Neural cell (in vitro differentiated cells): ENCODE measurements around the gene HINT2.

Experiments used
- CTCF ChIP-seq: fragments of 450-650 bp; IDR thresholded peaks from 2 replicates; pipeline ENCODE4 v1.5.1; 2014; ENCODE audit warnings: antibody characterized with exemption, mild to moderate bottlenecking, moderate library complexity; ENCODE audit not compliant: poor library complexity, severe bottlenecking
- EP300 ChIP-seq: fragments of 450-650 bp; conservative IDR thresholded peaks from 2 replicates; pipeline ENCODE4 v1.6.1; 2014; ENCODE audit warnings: antibody characterized with exemption, mild to moderate bottlenecking, moderate library complexity; ENCODE audit not compliant: poor library complexity, severe bottlenecking
- EZH2 ChIP-seq: fragments of 200-600, 300-800 bp; shearing (Covaris generic), sonication (generic); IDR thresholded peaks from 2 replicates; pipeline ENCODE4 v1.6.1; 2014; ENCODE audit warnings: antibody characterized with exemption, low read length, borderline replicate concordance, mild to moderate bottlenecking; ENCODE audit not compliant: insufficient read depth, poor library complexity, severe bottlenecking
- POLR2AphosphoS5 ChIP-seq: IDR thresholded peaks from 2 replicates; pipeline ENCODE4 v1.6.1; 2012
- TAF1 ChIP-seq: IDR thresholded peaks from 2 replicates; pipeline ENCODE4 v1.6.1; 2012; ENCODE audit warnings: low read depth

DNA sequence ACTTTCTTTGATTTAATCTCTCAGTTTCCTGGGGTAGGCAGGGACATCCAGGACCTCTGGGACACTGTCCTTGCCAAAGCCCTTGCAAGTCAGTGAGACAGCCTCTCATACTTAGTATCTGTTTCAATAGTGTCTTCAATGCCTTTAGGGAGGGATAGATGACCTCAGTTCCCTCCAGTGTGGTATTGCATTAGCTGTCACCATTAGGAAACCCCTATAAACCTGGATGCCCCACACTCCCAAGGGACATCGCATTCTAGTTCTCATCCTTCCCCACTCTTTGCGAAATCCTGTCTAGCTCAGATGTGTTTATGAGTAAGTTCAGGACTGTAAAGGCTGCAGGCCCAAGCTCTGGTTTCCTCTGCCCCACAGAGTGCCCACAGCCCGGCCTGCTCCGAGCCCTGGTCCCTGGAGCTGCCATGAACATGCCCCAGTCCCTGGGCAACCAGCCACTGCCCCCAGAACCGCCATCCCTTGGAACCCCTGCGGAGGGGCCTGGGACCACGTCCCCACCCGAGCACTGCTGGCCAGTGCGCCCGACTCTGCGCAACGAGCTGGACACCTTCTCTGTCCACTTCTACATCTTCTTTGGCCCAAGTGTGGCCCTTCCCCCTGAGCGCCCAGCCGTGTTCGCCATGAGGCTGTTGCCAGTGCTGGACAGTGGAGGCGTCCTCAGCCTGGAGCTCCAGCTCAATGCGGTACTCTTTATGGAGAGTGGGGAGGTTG, 27.3 kb upstream of the HINT2 start:
- TF ChIP-seq CTCF (no peak), POLR2AphosphoS5 (no peak), EZH2 (no peak), EP300 (no peak), TAF1 (no peak)
